Measurements from ENCODE around the gene TMEM72. TPM values are rescaled to one million over a fixed set of nuclear protein-coding genes. Genes with fewer than 3 reads are reported as not detected.

TMEM72 gene
- total RNA-seq, 1 donor from 2014 or later: not detected

DNA sequence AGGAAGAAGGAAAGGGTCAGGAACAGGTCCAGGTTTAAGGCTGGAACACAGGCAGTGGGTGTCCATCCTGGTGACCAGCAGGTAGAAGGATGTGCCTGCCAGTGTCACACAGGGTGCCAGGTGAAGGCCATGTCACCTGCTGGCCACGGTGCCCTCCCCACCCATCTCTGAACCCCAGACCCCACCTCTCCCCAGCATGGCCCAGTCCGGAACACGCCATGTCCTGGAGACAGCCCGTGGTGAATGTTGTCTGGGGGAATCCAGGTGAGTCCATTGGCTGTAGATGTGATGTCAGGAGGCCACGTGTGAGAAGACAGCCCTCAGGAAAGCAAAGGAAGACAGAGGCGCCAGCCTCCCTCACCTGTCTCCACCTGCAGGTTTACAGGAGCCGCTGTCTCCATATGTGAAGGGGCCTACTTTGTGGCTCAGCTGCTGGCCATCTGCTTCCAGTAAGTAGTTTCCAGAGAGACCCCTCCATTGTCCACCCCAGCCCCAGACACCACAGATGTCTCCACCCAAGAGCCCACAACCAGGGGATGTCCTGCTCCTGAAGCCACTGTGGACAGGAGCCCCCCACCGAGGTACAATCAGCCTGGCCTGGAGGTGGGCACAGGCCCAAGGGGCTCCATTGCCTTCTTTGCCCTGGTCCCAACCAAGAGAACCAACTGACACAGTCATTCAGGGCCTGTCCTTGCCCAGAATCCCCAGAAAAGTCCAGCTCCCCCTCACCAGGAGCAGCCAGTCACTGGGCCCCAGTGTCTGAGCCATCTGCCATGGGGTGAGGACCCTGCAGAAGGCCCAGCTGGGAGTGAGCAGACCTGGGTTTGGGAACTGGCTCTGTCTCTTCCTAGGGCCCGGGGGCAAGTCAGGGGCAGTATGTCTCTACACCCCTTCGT is 20.7 kb downstream of the TMEM72 start:
- DNase-seq (ENCODE audit: low spot score): no peak
- no peak overlapping the region for H3K4me3 Mint-ChIP-seq (ENCODE audit: unreplicated experiment)
- no peaks in the 10 kb centered on the region for H3K9me3 Mint-ChIP-seq (ENCODE audit: low read depth)
- H3K27me3 Mint-ChIP-seq (ENCODE audit: low read depth): peaks cover 6% of the 10 kb centered on the region
- peaks cover 21% of the 10 kb centered on the region for H3K4me1 Mint-ChIP-seq (ENCODE audit: low read depth)
- H3K27ac Mint-ChIP-seq (ENCODE audit: unreplicated experiment): no peak overlapping the region
- peaks cover 1% of the 10 kb centered on the region for H3K36me3 Mint-ChIP-seq (ENCODE audit: low read depth)
- TF ChIP-seq, protein P1, sequence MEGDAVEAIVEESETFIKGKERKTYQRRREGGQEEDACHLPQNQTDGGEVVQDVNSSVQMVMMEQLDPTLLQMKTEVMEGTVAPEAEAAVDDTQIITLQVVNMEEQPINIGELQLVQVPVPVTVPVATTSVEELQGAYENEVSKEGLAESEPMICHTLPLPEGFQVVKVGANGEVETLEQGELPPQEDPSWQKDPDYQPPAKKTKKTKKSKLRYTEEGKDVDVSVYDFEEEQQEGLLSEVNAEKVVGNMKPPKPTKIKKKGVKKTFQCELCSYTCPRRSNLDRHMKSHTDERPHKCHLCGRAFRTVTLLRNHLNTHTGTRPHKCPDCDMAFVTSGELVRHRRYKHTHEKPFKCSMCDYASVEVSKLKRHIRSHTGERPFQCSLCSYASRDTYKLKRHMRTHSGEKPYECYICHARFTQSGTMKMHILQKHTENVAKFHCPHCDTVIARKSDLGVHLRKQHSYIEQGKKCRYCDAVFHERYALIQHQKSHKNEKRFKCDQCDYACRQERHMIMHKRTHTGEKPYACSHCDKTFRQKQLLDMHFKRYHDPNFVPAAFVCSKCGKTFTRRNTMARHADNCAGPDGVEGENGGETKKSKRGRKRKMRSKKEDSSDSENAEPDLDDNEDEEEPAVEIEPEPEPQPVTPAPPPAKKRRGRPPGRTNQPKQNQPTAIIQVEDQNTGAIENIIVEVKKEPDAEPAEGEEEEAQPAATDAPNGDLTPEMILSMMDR (IDR thresholded peaks at IDR 0.05): no peak

DNA sequence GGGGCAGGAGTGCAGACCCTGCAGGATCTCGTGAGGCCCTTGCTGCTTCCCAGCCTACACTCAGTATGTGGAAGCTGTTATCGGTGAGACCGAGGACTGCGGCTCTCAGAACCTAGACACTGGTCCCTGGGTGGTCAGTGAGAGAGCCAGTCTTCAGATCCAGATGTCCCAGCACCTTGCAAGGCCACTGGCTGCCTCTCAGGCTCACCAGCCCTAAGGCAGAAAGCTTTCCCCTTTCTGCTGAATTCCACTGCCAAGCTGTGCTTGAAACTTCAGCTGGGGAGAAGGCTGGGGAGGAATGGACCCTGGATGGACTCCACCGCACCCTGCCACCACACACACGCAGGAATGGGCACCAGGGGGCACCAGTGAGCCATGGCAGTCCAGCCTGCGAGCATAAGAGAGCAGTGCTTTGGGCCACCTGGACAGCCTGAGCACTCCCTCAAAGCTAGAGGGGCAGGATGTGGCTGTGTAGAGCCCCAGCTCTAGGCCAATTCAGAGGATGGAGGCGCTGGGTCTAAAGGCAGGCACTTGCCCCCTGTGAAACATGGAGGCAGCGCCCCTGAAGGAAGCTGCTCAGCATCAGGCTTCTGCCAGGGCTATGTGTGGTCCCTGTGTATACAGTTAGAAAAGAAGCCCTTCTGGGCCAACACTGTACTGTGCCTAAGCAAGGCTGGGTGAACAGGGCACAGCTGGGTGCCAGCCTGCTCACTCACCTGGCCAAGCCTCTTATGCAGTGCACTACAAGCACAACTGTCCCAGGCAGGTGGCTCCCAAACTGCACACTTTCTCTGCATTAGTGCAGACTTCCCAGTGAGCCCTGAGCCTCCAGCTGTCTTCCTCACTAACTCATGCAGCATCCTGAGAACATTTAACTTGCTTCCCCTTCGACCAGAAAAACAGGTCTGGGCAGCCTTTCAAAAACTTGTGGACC is 21.6 kb downstream of the TMEM72 start:
- peaks cover 6% of the 10 kb centered on the region for H3K27me3 Mint-ChIP-seq (ENCODE audit: low read depth)
- DNase-seq (ENCODE audit: low spot score): no peak
- H3K4me3 Mint-ChIP-seq (ENCODE audit: unreplicated experiment): no peak overlapping the region
- TF ChIP-seq, protein P1 (IDR thresholded peaks at IDR 0.05): peak; percentile 98
- peaks cover 1% of the 10 kb centered on the region for H3K36me3 Mint-ChIP-seq (ENCODE audit: low read depth)
- H3K27ac Mint-ChIP-seq (ENCODE audit: unreplicated experiment): no peak overlapping the region
- H3K4me1 Mint-ChIP-seq (ENCODE audit: low read depth): peaks cover 21% of the 10 kb centered on the region
- no peaks in the 10 kb centered on the region for H3K9me3 Mint-ChIP-seq (ENCODE audit: low read depth)

DNA sequence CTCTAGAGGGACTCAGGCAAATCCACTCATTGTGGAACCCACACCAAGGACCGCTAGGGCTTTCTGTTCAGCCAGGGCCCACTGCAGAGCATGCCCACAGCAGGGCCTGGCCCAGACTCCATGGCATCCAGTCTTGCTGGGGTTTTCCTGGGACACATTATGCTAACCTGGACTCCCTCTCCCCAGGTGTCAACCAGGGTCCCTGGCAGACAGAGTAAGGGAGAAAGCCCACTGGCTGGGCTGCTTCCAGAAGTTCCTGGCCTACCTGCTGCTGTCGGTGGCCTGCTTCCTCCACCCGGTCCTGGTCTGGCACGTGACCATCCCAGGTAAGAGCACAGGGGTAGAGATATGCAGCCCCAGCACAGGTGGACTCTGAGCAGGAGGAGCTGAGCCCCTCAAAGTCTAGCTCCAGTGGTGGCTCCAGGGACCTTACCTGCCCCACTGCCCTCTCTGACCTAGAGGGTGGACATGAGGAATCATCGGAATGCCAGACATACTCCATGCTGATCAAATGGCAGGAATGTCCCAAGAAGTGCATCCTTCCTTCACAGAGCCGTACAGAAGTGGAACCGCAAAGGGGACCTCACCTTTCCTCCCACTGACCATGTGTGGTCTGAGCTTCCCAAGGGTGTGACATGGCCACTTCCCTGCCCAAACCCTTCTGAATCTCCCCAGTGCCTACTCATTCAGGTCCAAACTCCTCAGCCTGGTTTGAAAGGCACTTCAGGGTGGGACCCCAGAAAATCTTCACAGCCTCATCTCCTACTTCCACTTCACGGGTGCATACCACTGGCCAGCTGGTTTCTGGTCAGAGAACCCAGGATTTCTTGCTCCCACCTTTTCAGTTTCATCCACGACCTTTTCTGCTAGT is 22.5 kb downstream of the TMEM72 start:
- Mint-ChIP-seq H3K27me3 (ENCODE audit: low read depth) (peaks cover 4% of the 10 kb centered on the region), H3K27ac (ENCODE audit: unreplicated experiment) (peak overlapping the region; percentile 80), H3K9me3 (ENCODE audit: low read depth) (peaks cover 1% of the 10 kb centered on the region), H3K4me1 (ENCODE audit: low read depth) (peaks cover 21% of the 10 kb centered on the region), H3K36me3 (ENCODE audit: low read depth) (peaks cover 4% of the 10 kb centered on the region), H3K4me3 (ENCODE audit: unreplicated experiment) (no peak overlapping the region)
- no peak for DNase-seq (ENCODE audit: low spot score)
- TF ChIP-seq, protein P1 (IDR thresholded peaks at IDR 0.05): no peak

DNA sequence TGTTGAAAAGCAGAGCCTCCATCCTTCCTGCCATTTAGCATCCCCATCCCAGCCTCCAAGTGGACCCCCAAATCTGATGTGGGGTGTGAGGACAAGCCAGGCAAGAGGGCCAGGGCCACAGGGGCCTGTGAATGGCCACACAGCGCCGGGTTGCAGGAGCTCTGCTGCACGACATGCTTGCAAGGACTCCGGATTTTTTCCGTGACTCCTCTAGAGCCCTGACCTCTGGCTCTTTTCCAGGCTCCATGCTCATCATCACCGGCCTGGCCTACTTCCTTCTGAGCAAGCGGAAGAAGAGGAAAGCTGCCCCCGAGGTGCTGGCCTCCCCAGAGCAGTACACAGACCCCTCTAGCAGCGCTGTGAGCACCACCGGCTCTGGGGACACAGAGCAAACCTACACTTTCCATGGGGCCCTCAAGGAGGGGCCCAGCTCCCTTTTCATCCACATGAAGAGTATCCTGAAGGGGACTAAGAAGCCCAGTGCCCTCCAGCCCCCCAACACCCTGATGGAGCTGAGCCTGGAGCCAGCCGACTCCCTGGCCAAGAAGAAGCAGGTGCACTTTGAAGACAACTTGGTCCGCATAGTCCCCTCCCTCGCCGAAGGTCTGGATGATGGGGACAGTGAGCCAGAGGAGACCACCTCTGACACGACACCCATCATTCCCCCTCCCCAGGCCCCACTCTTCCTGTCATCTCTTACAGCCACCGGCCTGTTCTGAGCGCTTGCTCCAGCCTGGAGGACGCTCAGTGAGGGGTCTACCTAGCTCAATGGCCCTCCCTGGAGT is 23.5 kb downstream of the TMEM72 start:
- DNase-seq (ENCODE audit: low spot score): no peak
- Mint-ChIP-seq H3K4me1 (ENCODE audit: low read depth) (peaks cover 25% of the 10 kb centered on the region), H3K4me3 (ENCODE audit: unreplicated experiment) (no peak overlapping the region), H3K36me3 (ENCODE audit: low read depth) (peaks cover 4% of the 10 kb centered on the region), H3K9me3 (ENCODE audit: low read depth) (peaks cover 7% of the 10 kb centered on the region), H3K27me3 (ENCODE audit: low read depth) (peaks cover 1% of the 10 kb centered on the region), H3K27ac (ENCODE audit: unreplicated experiment) (peak overlapping the region; percentile 97)
- TF ChIP-seq, protein P1 (IDR thresholded peaks at IDR 0.05): no peak
